HG02870 (cell line): Measurements from ENCODE around the gene KPNA4.

Experiments used
- ATAC-seq: cut with Tn5 transposase; IDR thresholded peaks from one replicate; pipeline ENCODE4 v1.9.1; 2021; ENCODE audit warnings: mild to moderate bottlenecking, moderate library complexity; ENCODE audit not compliant: unreplicated experiment

KPNA4 gene

GRCh38 chr3:160498202-160498601 lies 67.2 kb downstream of the KPNA4 start:
- ATAC-seq = no peak

- ATAC-seq = no peak
Measured at GRCh38 chr3:160490166-160490565, 75.2 kb downstream of the KPNA4 start.

GRCh38 chr3:160486459-160486869 lies 78.9 kb downstream of the KPNA4 start:
- ATAC-seq = no peak

GRCh38 chr3:160482796-160483195 lies 82.6 kb downstream of the KPNA4 start:
- ATAC-seq = no peak

GRCh38 chr3:160481856-160482255 lies 83.5 kb downstream of the KPNA4 start:
- no peak for ATAC-seq

- no peak for ATAC-seq
Measured at GRCh38 chr3:160480931-160481330, 84.4 kb downstream of the KPNA4 start.

GRCh38 chr3:160479376-160479775 lies 86.0 kb downstream of the KPNA4 start:
- no peak for ATAC-seq

GRCh38 chr3:160478338-160478737 lies 87.0 kb downstream of the KPNA4 start:
- ATAC-seq = no peak

GRCh38 chr3:160477750-160478149 lies 87.6 kb downstream of the KPNA4 start:
- no peak for ATAC-seq

- no peak for ATAC-seq
Measured at GRCh38 chr3:160475884-160476283, 89.5 kb downstream of the KPNA4 start.

GRCh38 chr3:160475153-160475552 lies 90.2 kb downstream of the KPNA4 start:
- no peak for ATAC-seq

GRCh38 chr3:160474416-160474838 lies 90.9 kb downstream of the KPNA4 start:
- ATAC-seq = no peak

- no peak for ATAC-seq
Measured at GRCh38 chr3:160473978-160474377, 91.4 kb downstream of the KPNA4 start.

GRCh38 chr3:160473221-160473620 lies 92.2 kb downstream of the KPNA4 start:
- no peak for ATAC-seq

- ATAC-seq = no peak
Measured at GRCh38 chr3:160472344-160472743, 93.0 kb downstream of the KPNA4 start.

GRCh38 chr3:160471892-160472291 lies 93.5 kb downstream of the KPNA4 start:
- no peak for ATAC-seq

GRCh38 chr3:160470181-160470580 lies 95.2 kb downstream of the KPNA4 start:
- ATAC-seq = no peak

GRCh38 chr3:160464971-160465370 lies 100.4 kb downstream of the KPNA4 start:
- no peak for ATAC-seq

GRCh38 chr3:160464321-160464720 lies 101.0 kb downstream of the KPNA4 start:
- no peak for ATAC-seq

- ATAC-seq = no peak
Measured at GRCh38 chr3:160460033-160460432, 105.3 kb downstream of the KPNA4 start.

GRCh38 chr3:160459450-160459970 lies 105.9 kb downstream of the KPNA4 start:
- no peak for ATAC-seq

- ATAC-seq = no peak
Measured at GRCh38 chr3:160458151-160458550, 107.2 kb downstream of the KPNA4 start.

- ATAC-seq = no peak
Measured at GRCh38 chr3:160455846-160456245, 109.5 kb downstream of the KPNA4 start.
